GM12864 (cell line): ENCODE results near the gene SRRM2.

Experiments
- DNase-seq: peaks from one replicate; pipeline ENCODE4 v3.0.0-alpha.2; 2011; ENCODE audit warnings: low read depth
- H3K4me3 ChIP-seq: 2 replicates; pipeline ENCODE4 v1.5.1; 2011; ENCODE audit warnings: mild to moderate bottlenecking, low read depth, low read length, control low read depth
- TF ChIP-seq, protein P1 (sequence below): IDR thresholded peaks from 2 replicates; pipeline ENCODE4 v1.5.1; 2011; ENCODE audit warnings: low read depth, mild to moderate bottlenecking, moderate library complexity, low read length, control low read depth, inconsistent platforms; ENCODE audit errors: missing control alignments

The SRRM2 gene

GRCh38 chr16:2787961-2788360 lies 35.5 kb downstream of the SRRM2 start:
- H3K4me3 ChIP-seq: no peak overlapping the region
- no peak for DNase-seq
- TF ChIP-seq, protein P1, sequence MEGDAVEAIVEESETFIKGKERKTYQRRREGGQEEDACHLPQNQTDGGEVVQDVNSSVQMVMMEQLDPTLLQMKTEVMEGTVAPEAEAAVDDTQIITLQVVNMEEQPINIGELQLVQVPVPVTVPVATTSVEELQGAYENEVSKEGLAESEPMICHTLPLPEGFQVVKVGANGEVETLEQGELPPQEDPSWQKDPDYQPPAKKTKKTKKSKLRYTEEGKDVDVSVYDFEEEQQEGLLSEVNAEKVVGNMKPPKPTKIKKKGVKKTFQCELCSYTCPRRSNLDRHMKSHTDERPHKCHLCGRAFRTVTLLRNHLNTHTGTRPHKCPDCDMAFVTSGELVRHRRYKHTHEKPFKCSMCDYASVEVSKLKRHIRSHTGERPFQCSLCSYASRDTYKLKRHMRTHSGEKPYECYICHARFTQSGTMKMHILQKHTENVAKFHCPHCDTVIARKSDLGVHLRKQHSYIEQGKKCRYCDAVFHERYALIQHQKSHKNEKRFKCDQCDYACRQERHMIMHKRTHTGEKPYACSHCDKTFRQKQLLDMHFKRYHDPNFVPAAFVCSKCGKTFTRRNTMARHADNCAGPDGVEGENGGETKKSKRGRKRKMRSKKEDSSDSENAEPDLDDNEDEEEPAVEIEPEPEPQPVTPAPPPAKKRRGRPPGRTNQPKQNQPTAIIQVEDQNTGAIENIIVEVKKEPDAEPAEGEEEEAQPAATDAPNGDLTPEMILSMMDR: no peak

- no peak overlapping the region for H3K4me3 ChIP-seq
- no peak for DNase-seq
- TF ChIP-seq, protein P1: no peak
These were observed 38.2 kb downstream of the SRRM2 start for GRCh38 chr16:2790631-2791030.

- TF ChIP-seq, protein P1: no peak
- no peak for DNase-seq
- no peak overlapping the region for H3K4me3 ChIP-seq
These were observed 38.7 kb downstream of the SRRM2 start for GRCh38 chr16:2791174-2791573.

DNA sequence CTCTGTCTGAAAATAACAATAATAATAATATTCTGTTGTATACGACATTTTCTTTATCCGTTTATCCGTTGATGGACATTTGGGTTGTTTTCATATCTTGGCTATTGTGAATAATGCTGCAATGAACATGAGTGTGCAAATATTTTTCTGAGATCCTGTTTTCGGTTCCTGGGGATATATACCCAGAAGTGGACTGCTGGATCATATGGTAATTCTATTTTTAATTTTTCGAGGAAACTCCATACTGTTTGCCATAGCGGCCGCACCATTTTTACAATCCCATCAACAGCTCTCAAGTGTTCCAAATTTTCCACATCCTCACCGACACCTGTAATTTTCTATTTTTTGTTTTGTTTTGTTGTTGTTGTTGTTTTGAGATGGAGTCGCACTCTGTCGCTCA lies 40.5 kb downstream of the SRRM2 start:
- TF ChIP-seq, protein P1: no peak
- DNase-seq: no peak
- no peak overlapping the region for H3K4me3 ChIP-seq

DNA sequence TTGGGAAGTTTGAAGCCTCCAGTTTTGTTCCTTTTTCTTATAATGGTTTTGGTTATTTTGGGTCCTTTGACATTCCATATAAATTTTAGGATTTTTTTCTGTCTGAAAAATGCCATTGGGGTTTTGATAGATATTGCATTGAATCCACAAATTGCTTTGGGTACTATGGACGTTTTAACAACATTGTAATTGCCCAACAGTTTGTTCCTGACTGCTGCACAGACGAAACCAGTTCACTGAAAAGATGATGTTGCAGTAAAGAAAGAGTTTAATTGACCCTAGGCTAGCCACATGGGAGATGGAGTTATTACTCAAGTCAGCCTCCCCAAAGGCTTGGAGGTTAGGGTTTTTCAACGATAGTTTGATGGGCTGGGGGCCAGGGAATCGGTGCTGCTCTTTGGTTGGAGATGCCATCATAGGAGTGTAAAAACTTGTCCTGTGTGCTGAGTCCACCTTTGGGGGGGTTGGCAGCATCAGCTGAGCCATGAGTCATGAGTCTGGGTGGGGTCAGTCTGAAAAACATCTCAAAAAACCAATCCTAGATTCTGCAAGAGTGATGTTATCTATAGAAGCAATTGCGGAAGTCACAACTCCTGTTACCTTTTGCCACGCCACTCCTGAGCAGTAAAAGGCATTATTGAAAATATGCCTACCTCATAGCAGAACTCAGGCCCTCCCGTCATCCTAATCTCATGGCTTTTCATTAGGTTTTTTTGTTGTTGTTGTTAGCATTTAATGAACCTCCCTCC lies 43.1 kb downstream of the SRRM2 start:
- no peak for DNase-seq
- no peak overlapping the region for H3K4me3 ChIP-seq
- TF ChIP-seq, protein P1: no peak

GRCh38 chr16:2798723-2799204 lies 46.3 kb downstream of the SRRM2 start:
- no peak overlapping the region for H3K4me3 ChIP-seq
- TF ChIP-seq, protein P1: no peak
- DNase-seq: no peak
